Neural cell (in vitro differentiated cells): ENCODE measurements around the gene TICAM1.

Experiments
- CTCF ChIP-seq: fragments of 450-650 bp; IDR thresholded peaks from 2 replicates; pipeline ENCODE4 v1.5.1; 2014; ENCODE audit warnings: antibody characterized with exemption, mild to moderate bottlenecking, moderate library complexity; ENCODE audit not compliant: poor library complexity, severe bottlenecking
- EP300 ChIP-seq: fragments of 450-650 bp; conservative IDR thresholded peaks from 2 replicates; pipeline ENCODE4 v1.6.1; 2014; ENCODE audit warnings: antibody characterized with exemption, mild to moderate bottlenecking, moderate library complexity; ENCODE audit not compliant: poor library complexity, severe bottlenecking
- POLR2AphosphoS5 ChIP-seq: IDR thresholded peaks from 2 replicates; pipeline ENCODE4 v1.6.1; 2012
- RAD21 ChIP-seq: fragments of 450-650 bp; conservative IDR thresholded peaks from 2 replicates; pipeline ENCODE4 v1.6.1; 2014; ENCODE audit warnings: antibody characterized with exemption, mild to moderate bottlenecking, moderate library complexity
- REST ChIP-seq: IDR thresholded peaks from 2 replicates; pipeline ENCODE4 v1.6.1; 2012; ENCODE audit warnings: borderline replicate concordance
- TAF1 ChIP-seq: IDR thresholded peaks from 2 replicates; pipeline ENCODE4 v1.6.1; 2012; ENCODE audit warnings: low read depth

DNA sequence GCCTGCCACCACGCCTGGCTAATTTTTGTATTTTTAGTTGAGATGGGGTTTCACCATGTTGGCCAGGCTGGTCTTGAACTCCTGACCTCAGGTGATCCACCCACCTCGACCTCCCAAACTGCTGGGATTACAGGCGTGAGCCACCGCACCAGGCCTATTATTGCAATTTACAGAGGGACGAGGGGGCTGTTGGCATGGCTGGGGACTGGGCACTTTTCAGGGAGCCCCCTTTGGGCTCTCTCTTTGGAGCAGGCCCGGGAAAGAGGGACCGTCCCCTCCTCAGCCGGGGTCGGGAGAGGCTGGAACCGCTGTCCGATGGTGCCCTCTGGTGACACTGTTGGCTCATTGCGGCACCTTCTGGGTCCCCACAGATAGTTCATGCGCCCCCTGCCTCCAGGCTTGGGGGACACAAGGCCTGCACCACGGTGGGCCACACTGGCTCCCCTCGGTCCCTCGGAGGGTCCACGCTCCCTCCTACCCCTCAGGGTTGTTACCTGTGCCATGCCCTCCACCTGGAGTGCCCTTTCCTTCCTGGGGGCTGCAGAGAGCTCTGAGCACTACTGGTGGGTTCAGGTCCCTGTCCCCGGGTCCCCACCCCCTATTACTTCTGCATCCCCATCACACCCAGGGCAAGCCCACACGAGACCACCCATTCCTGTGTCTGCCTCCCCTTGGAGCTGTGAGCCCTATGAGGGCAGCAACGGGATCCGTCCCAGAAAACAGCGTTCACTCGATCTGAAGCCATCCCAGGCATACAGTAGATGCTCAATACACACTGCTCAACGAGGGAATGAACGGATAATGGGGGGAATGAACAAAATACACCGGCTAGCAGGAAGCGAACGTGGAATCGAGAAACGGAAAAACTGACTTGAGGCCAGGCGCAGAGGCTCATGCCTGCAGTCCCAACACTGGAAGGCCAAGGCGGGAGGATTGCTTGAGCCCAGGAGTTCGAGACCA lies 27.5 kb downstream of the TICAM1 start:
- TF ChIP-seq POLR2AphosphoS5 (no peak), TAF1 (no peak), CTCF (peak; percentile 72), REST (no peak), EP300 (no peak), RAD21 (peak; percentile 69)
